PC-3 (cell line): Measurements from ENCODE around the gene RORB. TPM values are rescaled to one million over a fixed set of nuclear protein-coding genes. Genes with fewer than 3 reads are reported as not detected.

Experiments used
- ATAC-seq: fragments of 200-7000 bp; cut with Tn5 transposase; 2 replicates; pipeline ENCODE4 v1.9.1; 2020; ENCODE audit warnings: mild to moderate bottlenecking, moderate library complexity
- BruUV-seq: library from RNA; stranded (reverse); fragments of 400-500 nt; replicated peaks from 2 replicates; lab custom pipeline; 2021; lab: Mats Ljungman, UMichigan
- CTCF ChIA-PET: fragments of 300-600 bp; sonication (Branson Sonifier 250); formaldehyde crosslinking; loops from one replicate; lab custom pipeline; 2022; ENCODE audit warnings: antibody characterized with exemption; lab: Charles Lee
- POLR2A ChIA-PET: fragments of 300-600 bp; sonication (Branson Sonifier 250); formaldehyde crosslinking; loops from one replicate; lab custom pipeline; 2022; ENCODE audit warnings: antibody characterized with exemption; ENCODE audit not compliant: unreplicated experiment; lab: Charles Lee
- DNase-seq: peaks from one replicate; pipeline ENCODE4 v3.0.0-alpha.2; 2015
- H2AFZ ChIP-seq: fragments of 300-600 bp; sonication (generic); 2 replicates; pipeline ENCODE4 v1.6.0; 2016; ENCODE audit warnings: antibody characterized with exemption, low read length
- H3F3A ChIP-seq: fragments of 300-600 bp; sonication (generic); one replicate; pipeline ENCODE4 v1.6.0; 2017; ENCODE audit warnings: antibody characterized with exemption, low read length, control low read depth, mild to moderate bottlenecking; ENCODE audit not compliant: unreplicated experiment
- H3K27ac ChIP-seq: fragments of 300-600 bp; sonication (generic); 2 replicates; pipeline ENCODE4 v1.5.1; 2016; ENCODE audit warnings: mild to moderate bottlenecking, low read length
- H3K27me3 ChIP-seq: fragments of 300-600 bp; sonication (generic); 2 replicates; pipeline ENCODE4 v1.6.1; 2016; ENCODE audit warnings: low read length, mixed read lengths
- H3K36me3 ChIP-seq: fragments of 300-600 bp; sonication (generic); 2 replicates; pipeline ENCODE4 v1.6.1; 2016; ENCODE audit warnings: low read depth, mixed run types, low read length, mixed read lengths
- H3K4me1 ChIP-seq: fragments of 300-600 bp; sonication (generic); 2 replicates; pipeline ENCODE4 v1.5.1; 2016; ENCODE audit warnings: low read length; ENCODE audit not compliant: insufficient read depth
- H3K4me2 ChIP-seq: fragments of 300-600 bp; sonication (generic); 2 replicates; pipeline ENCODE4 v1.6.0; 2016; ENCODE audit warnings: low read length
- H3K4me3 ChIP-seq: fragments of 300-600 bp; sonication (generic); 2 replicates; pipeline ENCODE4 v1.5.1; 2016; ENCODE audit warnings: mild to moderate bottlenecking, low read length, mixed read lengths
- H3K79me2 ChIP-seq: fragments of 300-600 bp; sonication (generic); 2 replicates; pipeline ENCODE4 v1.6.1; 2017; ENCODE audit warnings: low read length, mixed read lengths
- H3K9ac ChIP-seq: fragments of 300-600 bp; sonication (generic); 2 replicates; pipeline ENCODE4 v1.6.0; 2016; ENCODE audit warnings: mild to moderate bottlenecking, low read length
- H3K9me2 ChIP-seq: fragments of 300-600 bp; sonication (generic); replicated peaks from 2 replicates; pipeline ENCODE4 v1.6.1; 2016; ENCODE audit warnings: mixed run types, low read length, mixed read lengths
- H3K9me3 ChIP-seq: fragments of 300-600 bp; sonication (generic); 2 replicates; pipeline ENCODE4 v1.6.1; 2016; ENCODE audit warnings: low read length, mixed read lengths
- H4K20me1 ChIP-seq: fragments of 300-600 bp; sonication (generic); 2 replicates; pipeline ENCODE4 v1.6.1; 2016; ENCODE audit warnings: low read length, mixed read lengths
- EZH2 ChIP-seq: fragments of 300-600 bp; sonication (generic); IDR thresholded peaks from one replicate; pipeline ENCODE4 v1.6.1; 2017; ENCODE audit warnings: antibody characterized with exemption, mild to moderate bottlenecking, low read length; ENCODE audit not compliant: unreplicated experiment
- EZH2phosphoT487 ChIP-seq: fragments of 300-600 bp; sonication (generic); IDR thresholded peaks from 2 replicates; pipeline ENCODE4 v1.6.1; 2018; ENCODE audit warnings: mild to moderate bottlenecking, antibody characterized with exemption, low read length, borderline replicate concordance
- intact Hi-C: fragments of 100-400 bp; cut with micrococcal nuclease; formaldehyde crosslinking; loops from 2 replicates; pipeline ENCODE4 v1.9.0; 2023
- total RNA-seq: library from RNA; depleted of rRNA; stranded (reverse); fragments of >200 nt; gene quantifications from 2 replicates; pipeline ENCODE4 v1.2.3, GENCODE V29; 2014
- TF ChIP-seq, protein P1 (sequence below): fragments of 300-600 bp; sonication (generic); conservative IDR thresholded peaks from 2 replicates; pipeline ENCODE4 v1.5.1; 2017; ENCODE audit warnings: antibody characterized with exemption, low read depth, mild to moderate bottlenecking, low read length

RORB gene
- total RNA-seq, 1 experiment from 2014 or later, result not detected

DNA sequence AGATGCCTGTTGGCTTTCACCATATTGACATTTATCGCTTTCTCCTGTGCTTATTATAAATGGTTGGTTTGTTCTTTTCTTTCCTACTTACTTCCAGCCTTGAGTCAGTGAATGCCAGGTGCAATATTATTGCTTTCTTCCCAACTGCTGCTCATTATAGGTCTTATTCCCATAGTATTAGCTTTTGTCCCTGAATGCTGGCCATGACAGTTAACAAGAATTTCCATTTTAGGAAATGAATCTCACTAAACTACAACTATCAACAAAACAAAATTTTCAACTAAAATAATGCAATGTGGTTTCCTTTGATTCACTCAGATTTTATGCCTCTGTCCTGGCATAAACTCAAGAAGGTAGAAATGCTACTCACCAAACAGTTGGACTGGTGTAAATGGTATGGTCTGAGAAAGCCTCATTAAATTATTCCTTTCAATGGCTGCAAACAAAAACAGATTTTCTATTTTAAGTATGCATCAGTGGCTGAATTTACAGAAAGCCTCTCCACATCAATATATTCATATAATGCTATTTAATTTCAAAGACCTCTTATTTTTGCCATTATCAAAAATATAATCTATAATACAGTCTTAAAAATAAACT lies 245.2 kb downstream of the RORB start:
- Histone ChIP-seq H3K9me3 (no peaks in the 10 kb centered on the region), H3K9ac (no peak overlapping the region), H3K4me3 (no peak overlapping the region), H3K27me3 (peaks cover 23% of the 10 kb centered on the region; the same call in 1 of the 2 replicates), H3K4me1 (no peaks in the 10 kb centered on the region), H3K4me2 (no peak overlapping the region), H3K9me2 (no peaks in the 10 kb centered on the region), H4K20me1 (no peaks in the 10 kb centered on the region), H3K27ac (no peak overlapping the region), H3F3A (no peaks in the 10 kb centered on the region), H2AFZ (no peak overlapping the region), H3K36me3 (no peaks in the 10 kb centered on the region), H3K79me2 (no peaks in the 10 kb centered on the region)
- no TSS peak for BruUV-seq
- intact Hi-C loops, result no loop called here
- DNase-seq (no peak), ATAC-seq (no peak)
- CTCF ChIA-PET, result no interaction called here
- TF ChIP-seq, protein P1, sequence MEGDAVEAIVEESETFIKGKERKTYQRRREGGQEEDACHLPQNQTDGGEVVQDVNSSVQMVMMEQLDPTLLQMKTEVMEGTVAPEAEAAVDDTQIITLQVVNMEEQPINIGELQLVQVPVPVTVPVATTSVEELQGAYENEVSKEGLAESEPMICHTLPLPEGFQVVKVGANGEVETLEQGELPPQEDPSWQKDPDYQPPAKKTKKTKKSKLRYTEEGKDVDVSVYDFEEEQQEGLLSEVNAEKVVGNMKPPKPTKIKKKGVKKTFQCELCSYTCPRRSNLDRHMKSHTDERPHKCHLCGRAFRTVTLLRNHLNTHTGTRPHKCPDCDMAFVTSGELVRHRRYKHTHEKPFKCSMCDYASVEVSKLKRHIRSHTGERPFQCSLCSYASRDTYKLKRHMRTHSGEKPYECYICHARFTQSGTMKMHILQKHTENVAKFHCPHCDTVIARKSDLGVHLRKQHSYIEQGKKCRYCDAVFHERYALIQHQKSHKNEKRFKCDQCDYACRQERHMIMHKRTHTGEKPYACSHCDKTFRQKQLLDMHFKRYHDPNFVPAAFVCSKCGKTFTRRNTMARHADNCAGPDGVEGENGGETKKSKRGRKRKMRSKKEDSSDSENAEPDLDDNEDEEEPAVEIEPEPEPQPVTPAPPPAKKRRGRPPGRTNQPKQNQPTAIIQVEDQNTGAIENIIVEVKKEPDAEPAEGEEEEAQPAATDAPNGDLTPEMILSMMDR, result no peak
- TF ChIP-seq EZH2 (no peak), EZH2phosphoT487 (no peak)
- POLR2A ChIA-PET, result no interaction called here
